Esophagus squamous epithelium (tissue), 4 donors: ENCODE measurements around the gene CCZ1B. TPM values are rescaled to one million over a fixed set of nuclear protein-coding genes. Genes with fewer than 3 reads are reported as not detected.

Experiments
- total RNA-seq, 4 donors: library from RNA; depleted of rRNA; stranded (reverse); fragments of >200 nt; gene quantifications; one replicate each; pipeline ENCODE4 v1.1.0, GENCODE V29; 2016

Gene CCZ1B
- total RNA-seq, 4 donors from 2014 or later = 14.6 to 46.9 (median 25.8) TPM

Other genes with a start within 250 kb of the CCZ1B start
- 10 to 100 TPM in 3 of 4 donors, 1 to 10 TPM in 1; 9.4 to 29.4 (median 23.0) TPM for gene ZDHHC4, start 248.8 kb downstream of the CCZ1B start, total RNA-seq
- 10 to 100 TPM in 3 of 4 donors, 1 to 10 TPM in 1; 9.2 to 21.9 (median 14.8) TPM for gene INTS15, start 236.3 kb downstream of the CCZ1B start, total RNA-seq
- gene ZNF853, start 210.7 kb downstream of the CCZ1B start, total RNA-seq = 1 to 10 TPM in 3 of 4 donors, under 1 TPM in 1; 0.61 to 9.3 (median 2.1) TPM
- 10 to 100 TPM; 11.9 to 27.8 (median 20.4) TPM for gene ZNF316, start 189.0 kb downstream of the CCZ1B start, total RNA-seq
- 10 to 100 TPM in 3 of 4 donors, 1 to 10 TPM in 1; 8.6 to 22.3 (median 11.3) TPM for gene ZNF12, start 119.3 kb downstream of the CCZ1B start, total RNA-seq
- not detected for gene RSPH10B2, start 72.2 kb downstream of the CCZ1B start, total RNA-seq